Fibroblast of villous mesenchyme (primary cell): ENCODE results near the gene TAF1D. TPM values are rescaled to one million over a fixed set of nuclear protein-coding genes. Genes with fewer than 3 reads are reported as not detected.
"Not testable (repeated sequence)": the region's sequence is repeated elsewhere in the genome, so short reads cannot be mapped to it uniquely, and the experiment has no call there.

Experiments
- DNase-seq: peaks from one replicate; pipeline ENCODE4 v3.0.0-alpha.2; 2010; ENCODE audit warnings: low read depth
- H3K4me3 ChIP-seq: 2 replicates; pipeline ENCODE4 v1.5.1; 2011; ENCODE audit warnings: low read depth, mild to moderate bottlenecking, low read length
- CTCF ChIP-seq: IDR thresholded peaks from 2 replicates; pipeline ENCODE4 v1.5.1; 2012; ENCODE audit warnings: low read depth, mild to moderate bottlenecking, low read length; ENCODE audit not compliant: insufficient read depth
- total RNA-seq: library from RNA; depleted of rRNA; stranded (reverse); fragments of >200 nt; gene quantifications from 2 replicates; pipeline ENCODE4 v1.2.3, GENCODE V29; 2012

TAF1D gene
- total RNA-seq, 1 donor = 181 TPM

- TF ChIP-seq CTCF = no peak
- no peak for DNase-seq
- H3K4me3 ChIP-seq = no peak overlapping the region
Measured at GRCh38 chr11:93747122-93747521, 5.8 kb upstream of the TAF1D start.

GRCh38 chr11:93746101-93746500 is 4.8 kb upstream of the TAF1D start:
- no peak for TF ChIP-seq CTCF
- no peak for DNase-seq
- no peak overlapping the region for H3K4me3 ChIP-seq

GRCh38 chr11:93745005-93745755 is 3.9 kb upstream of the TAF1D start:
- not testable (repeated sequence) for H3K4me3 ChIP-seq
- peak; percentile 48 for DNase-seq

- no peak for TF ChIP-seq CTCF
- no peak overlapping the region for H3K4me3 ChIP-seq
- DNase-seq = no peak
Measured at GRCh38 chr11:93744669-93745004, 3.3 kb upstream of the TAF1D start.

GRCh38 chr11:93743291-93743690 is 2.0 kb upstream of the TAF1D start:
- no peak for TF ChIP-seq CTCF
- H3K4me3 ChIP-seq = no peak overlapping the region
- no peak for DNase-seq

- DNase-seq = peak; percentile 87
- no peak for TF ChIP-seq CTCF
- peak overlapping the region; percentile 98 for H3K4me3 ChIP-seq
Measured at GRCh38 chr11:93741882-93742226, 559 bp upstream of the TAF1D start.

- no peak for TF ChIP-seq CTCF
- H3K4me3 ChIP-seq = peak overlapping the region; percentile 98
- peak; percentile 73 for DNase-seq
Measured at GRCh38 chr11:93740730-93741093, 583 bp downstream of the TAF1D start.
